CD14-positive monocyte (primary cell): ENCODE data around the gene UBE2QL1. TPM values are rescaled to one million over a fixed set of nuclear protein-coding genes. Genes with fewer than 3 reads are reported as not detected.

Experiments used
- DNase-seq, 3 donors: peaks; one replicate each; pipeline ENCODE4 v3.0.0-alpha.2; 2011 to 2022
- H2AFZ ChIP-seq: 2 replicates; pipeline ENCODE4 v1.6.0; 2012; ENCODE audit warnings: mild to moderate bottlenecking, low read depth, low read length, inconsistent platforms; ENCODE audit not compliant: insufficient read depth, poor library complexity, severe bottlenecking
- H3K27ac ChIP-seq, 2 donors: 1 replicate in 1 of 2; 2 replicates in 1 of 2; pipeline ENCODE4 v1.5.1; 2012 to 2013; ENCODE audit warnings: low read length in 2 of 2, control low read depth in 1 of 2, inconsistent platforms in 1 of 2, low read depth in 1 of 2, mild to moderate bottlenecking in 1 of 2
- H3K27me3 ChIP-seq, 2 donors: one replicate each; pipeline versions ENCODE4 v1.6.0 to v1.6.1; 2011 to 2013; ENCODE audit warnings: low read length in 2 of 2; ENCODE audit not compliant: control insufficient read depth in 2 of 2, insufficient read depth in 2 of 2
- H3K36me3 ChIP-seq, 2 donors: replicated peaks in 1 of 2; 1 replicate in 1 of 2; 2 replicates in 1 of 2; pipeline versions ENCODE4 v1.5.1 to v1.6.1; 2012 to 2013; ENCODE audit warnings: low read length in 2 of 2, control low read depth in 1 of 2, inconsistent platforms in 1 of 2, mild to moderate bottlenecking in 1 of 2; ENCODE audit not compliant: insufficient read depth in 2 of 2, control insufficient read depth in 1 of 2
- H3K4me1 ChIP-seq, 2 donors: 1 replicate in 1 of 2; 2 replicates in 1 of 2; pipeline versions ENCODE4 v1.5.1 to v1.6.1; 2012 to 2013; ENCODE audit warnings: low read length in 2 of 2, control low read depth in 1 of 2, inconsistent platforms in 1 of 2, mild to moderate bottlenecking in 1 of 2, moderate library complexity in 1 of 2; ENCODE audit not compliant: insufficient read depth in 2 of 2, control insufficient read depth in 1 of 2
- H3K4me2 ChIP-seq: replicated peaks from 2 replicates; pipeline ENCODE3; 2012; ENCODE audit warnings: low read length, moderate library complexity, mild to moderate bottlenecking; ENCODE audit not compliant: poor library complexity, severe bottlenecking; ENCODE audit errors: extremely low read depth
- H3K4me3 ChIP-seq, 3 experiments: fragments of 200-600 bp in 1 of 3; sonication (generic) in 1 of 3; replicated peaks in 1 of 3; 1 replicate in 2 of 3; 2 replicates in 1 of 3; pipeline ENCODE4 v1.5.1; 2011 to 2013; ENCODE audit warnings: low read length in 3 of 3, mild to moderate bottlenecking in 3 of 3, control low read depth in 2 of 3, low read depth in 2 of 3, inconsistent platforms in 1 of 3, moderate library complexity in 1 of 3
- H3K79me2 ChIP-seq: 2 replicates; pipeline ENCODE4 v1.6.0; 2012; ENCODE audit warnings: mild to moderate bottlenecking, control low read depth, inconsistent platforms, low read length, moderate library complexity; ENCODE audit not compliant: insufficient read depth
- H3K9ac ChIP-seq: 2 replicates; pipeline ENCODE4 v1.6.0; 2017; ENCODE audit warnings: low read length, mild to moderate bottlenecking; ENCODE audit not compliant: insufficient read depth, poor library complexity, severe bottlenecking
- H3K9me3 ChIP-seq, 2 donors: replicated peaks in 1 of 2; 1 replicate in 1 of 2; 2 replicates in 1 of 2; pipeline versions ENCODE4 v1.5.1 to v1.6.1; 2012 to 2013; ENCODE audit warnings: low read length in 2 of 2, control low read depth in 1 of 2; ENCODE audit not compliant: control insufficient read depth in 1 of 2, insufficient read depth in 1 of 2
- H4K20me1 ChIP-seq: 2 replicates; pipeline ENCODE4 v1.6.0; 2012; ENCODE audit warnings: mild to moderate bottlenecking, low read length, control low read depth, moderate library complexity; ENCODE audit not compliant: insufficient read depth
- H3K27ac Mint-ChIP-seq, 7 donors: one replicate each; pipeline ENCODE4 v1.8.0; 2020; ENCODE audit warnings: mild to moderate bottlenecking in 7 of 7, mixed read lengths in 7 of 7, moderate library complexity in 6 of 7, inconsistent platforms in 2 of 7
- H3K27me3 Mint-ChIP-seq, 3 donors: one replicate each; pipeline ENCODE4 v1.8.0; 2021 to 2022; ENCODE audit warnings: low read depth in 3 of 3, mild to moderate bottlenecking in 3 of 3, mixed read lengths in 3 of 3, moderate library complexity in 3 of 3, inconsistent platforms in 1 of 3
- H3K36me3 Mint-ChIP-seq, 2 donors: one replicate each; pipeline ENCODE4 v1.8.0; 2020; ENCODE audit warnings: mixed read lengths in 2 of 2, inconsistent platforms in 1 of 2, mild to moderate bottlenecking in 1 of 2
- H3K4me1 Mint-ChIP-seq: one replicate; pipeline ENCODE4 v1.8.0; 2020; ENCODE audit warnings: mild to moderate bottlenecking, mixed read lengths
- H3K4me3 Mint-ChIP-seq, 2 donors: one replicate each; pipeline ENCODE4 v1.8.0; 2020; ENCODE audit warnings: mild to moderate bottlenecking in 2 of 2, mixed read lengths in 2 of 2, moderate library complexity in 1 of 2
- H3K9me3 Mint-ChIP-seq, 7 donors: one replicate each; pipeline ENCODE4 v1.8.0; 2020 to 2022; ENCODE audit warnings: mixed read lengths in 7 of 7, mild to moderate bottlenecking in 6 of 7, moderate library complexity in 6 of 7, inconsistent platforms in 2 of 7
- CTCF ChIP-seq: fragments of 200-600 bp; IDR thresholded peaks from one replicate; pipeline ENCODE4 v1.8.0; 2022; ENCODE audit warnings: antibody characterized with exemption, mild to moderate bottlenecking
- WGBS: methylation state at CpG from one replicate; pipeline ENCODE4 v1.1.5; 2013; ENCODE audit warnings: missing lambda C conversion rate; ENCODE audit not compliant: insufficient coverage; 5-methylcytosine and 5-hydroxymethylcytosine counted together
- intact Hi-C, 2 donors: fragments of 100-400 bp; cut with micrococcal nuclease; formaldehyde crosslinking; loops; one replicate each; pipeline versions ENCODE4 v1.15.0 to v1.15.1; 2023
- polyA plus RNA-seq, 3 donors: library from polyadenylated mRNA; depleted of rRNA in 1 of 3; unstranded in 2 of 3; stranded (reverse) in 1 of 3; fragments of 300-500 nt in 2 of 3; fragments of >200 nt in 1 of 3; fragmentation: Illumina TruSeq in 2 of 3; gene quantifications; 1 replicate in 2 of 3; 2 replicates in 1 of 3; pipeline ENCODE4 v1.2.3, GENCODE V29; 2012 to 2021

UBE2QL1 gene
- polyA plus RNA-seq, 3 donors: not detected

- H3K27me3 ChIP-seq: no peaks in the 10 kb centered on the region
- H3K27ac ChIP-seq: no peak overlapping the region
- no peak overlapping the region for H3K4me2 ChIP-seq
- intact Hi-C loops: no loop called here
- no peaks in the 10 kb centered on the region for H4K20me1 ChIP-seq
- H3K27ac Mint-ChIP-seq: peak overlapping the region in 1 of 7 donors; percentile 46
- H3K79me2 ChIP-seq: no peaks in the 10 kb centered on the region
- no peak overlapping the region for H3K4me3 Mint-ChIP-seq
- H3K4me3 ChIP-seq: no peak overlapping the region
- H2AFZ ChIP-seq: no peak overlapping the region
- no CpG with 5 or more reads among the region's 3 CpGs for WGBS
- H3K27me3 Mint-ChIP-seq: peaks cover 2 to 4% (median 3%) of the 10 kb centered on the region in 3 donors
- no peak for TF ChIP-seq CTCF
- no peak overlapping the region for H3K9ac ChIP-seq
- peaks cover 0 to 8% (median 2%) of the 10 kb centered on the region in 7 donors for H3K9me3 Mint-ChIP-seq
- no peaks in the 10 kb centered on the region for H3K4me1 Mint-ChIP-seq
- DNase-seq: no peak
- no peaks in the 10 kb centered on the region for H3K9me3 ChIP-seq
- no peaks in the 10 kb centered on the region for H3K36me3 Mint-ChIP-seq
- no peaks in the 10 kb centered on the region for H3K4me1 ChIP-seq
- H3K36me3 ChIP-seq: no peaks in the 10 kb centered on the region
Observed at GRCh38 chr5:6418679-6419276, 29.9 kb upstream of the UBE2QL1 start.

- Histone ChIP-seq H4K20me1 (no peaks in the 10 kb centered on the region), H3K4me2 (no peak overlapping the region), H2AFZ (no peak overlapping the region), H3K79me2 (no peaks in the 10 kb centered on the region), H3K36me3 (no peaks in the 10 kb centered on the region), H3K27ac (no peak overlapping the region), H3K27me3 (no peaks in the 10 kb centered on the region), H3K9ac (no peak overlapping the region), H3K4me1 (no peaks in the 10 kb centered on the region), H3K9me3 (no peaks in the 10 kb centered on the region), H3K4me3 (no peak overlapping the region)
- no peak overlapping the region for H3K27ac Mint-ChIP-seq
- H3K9me3 Mint-ChIP-seq: peaks cover 0 to 8% (median 2%) of the 10 kb centered on the region in 7 donors
- H3K4me1 Mint-ChIP-seq: no peaks in the 10 kb centered on the region
- no peak overlapping the region for H3K4me3 Mint-ChIP-seq
- H3K27me3 Mint-ChIP-seq: peaks cover 2 to 4% (median 3%) of the 10 kb centered on the region in 3 donors
- no peak for TF ChIP-seq CTCF
- H3K36me3 Mint-ChIP-seq: no peaks in the 10 kb centered on the region
- DNase-seq: no peak
- intact Hi-C loops: no loop called here
- WGBS: 94% methylated on average over 4 of the region's 8 CpGs
Observed at GRCh38 chr5:6419340-6419852, 29.3 kb upstream of the UBE2QL1 start.
